TTC549 (cell line): ENCODE results near the gene MIEF1.

Experiments
- FAIRE-seq: peaks from 2 replicates; lab custom pipeline; 2012; peaks lifted over from hg19 to GRCh38; lab: Jason Lieb, UNC

The MIEF1 gene

DNA sequence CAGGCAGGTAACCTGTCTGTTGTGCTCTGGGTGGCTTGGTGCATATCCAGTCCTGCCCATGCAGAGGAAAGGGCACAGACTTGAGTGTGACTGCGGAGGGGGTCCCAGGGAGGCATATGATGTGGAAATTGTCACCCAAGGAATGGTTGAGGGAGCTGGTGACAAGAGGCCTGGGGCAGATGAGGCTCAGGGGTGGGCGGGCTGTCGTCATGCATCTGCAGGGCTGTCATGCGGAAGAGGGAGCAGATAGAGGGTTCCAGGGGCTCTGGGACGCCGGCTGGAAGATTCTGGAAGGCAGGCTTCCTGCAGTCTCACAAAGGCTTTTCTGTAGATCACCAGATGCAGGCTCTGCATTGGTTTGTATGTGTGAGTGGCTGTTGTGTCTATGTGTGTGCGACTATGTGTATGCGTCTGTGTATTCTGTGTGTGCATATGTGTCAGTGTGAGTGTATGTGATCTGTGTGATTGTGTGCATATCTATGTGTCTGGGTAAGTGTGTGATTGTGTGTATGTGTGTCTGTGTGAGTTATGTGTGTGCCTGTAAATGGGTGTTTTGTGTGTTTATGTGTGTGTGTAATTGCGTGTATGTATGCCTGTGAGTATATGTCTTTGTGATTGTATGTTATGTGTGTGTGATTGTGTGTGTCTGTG is 60.9 kb downstream of the MIEF1 start:
- FAIRE-seq, result no peak

- no peak for FAIRE-seq
Measured at GRCh38 chr22:39563571-39564428, 61.7 kb downstream of the MIEF1 start.

GRCh38 chr22:39565414-39565944 is 63.4 kb downstream of the MIEF1 start:
- FAIRE-seq, result no peak

- no peak for FAIRE-seq
Measured at GRCh38 chr22:39567135-39567946, 65.3 kb downstream of the MIEF1 start.
